Lung (tissue), 12 donors: ENCODE results near the gene PPIP5K2. TPM values are rescaled to one million over a fixed set of nuclear protein-coding genes. Genes with fewer than 3 reads are reported as not detected.

Experiments used
- ATAC-seq: fragments of 200-7000 bp; cut with Tn5 transposase; one replicate; pipeline ENCODE4 v1.9.1; 2020; ENCODE audit warnings: moderate number of reproducible peaks; ENCODE audit not compliant: insufficient read depth, low FRiP score
- DNase-seq, 3 donors: peaks; one replicate each; pipeline ENCODE4 v3.0.0-alpha.2; 2013 to 2017
- H3K27ac ChIP-seq, 2 donors: one replicate each; pipeline ENCODE4 v1.5.1; 2013; ENCODE audit warnings: mild to moderate bottlenecking in 2 of 2, moderate library complexity in 2 of 2, control low read depth in 1 of 2, inconsistent platforms in 1 of 2, low read depth in 1 of 2, low read length in 1 of 2
- H3K27me3 ChIP-seq, 3 donors: one replicate each; pipeline ENCODE4 v1.5.1; 2013; ENCODE audit warnings: low read length in 2 of 3; ENCODE audit not compliant: control insufficient read depth in 3 of 3, insufficient read depth in 3 of 3
- H3K36me3 ChIP-seq, 4 donors: one replicate each; pipeline ENCODE4 v1.5.1; 2013; ENCODE audit warnings: low read length in 4 of 4, mild to moderate bottlenecking in 1 of 4, moderate library complexity in 1 of 4; ENCODE audit not compliant: control insufficient read depth in 4 of 4, insufficient read depth in 4 of 4
- H3K4me1 ChIP-seq, 5 donors: one replicate each; pipeline ENCODE4 v1.5.1; 2013; ENCODE audit warnings: low read length in 5 of 5, mild to moderate bottlenecking in 2 of 5, moderate library complexity in 1 of 5; ENCODE audit not compliant: control insufficient read depth in 5 of 5, insufficient read depth in 5 of 5
- H3K4me3 ChIP-seq: one replicate; pipeline ENCODE4 v1.5.1; 2013; ENCODE audit warnings: mild to moderate bottlenecking, control low read depth, moderate library complexity
- H3K9ac ChIP-seq, 2 donors: one replicate each; pipeline ENCODE4 v1.5.1; 2013; ENCODE audit warnings: low read length in 2 of 2, control low read depth in 1 of 2; ENCODE audit not compliant: insufficient read depth in 1 of 2
- H3K9me3 ChIP-seq, 4 donors: one replicate each; pipeline ENCODE4 v1.5.1; 2013; ENCODE audit warnings: low read length in 3 of 4, mild to moderate bottlenecking in 1 of 4, moderate library complexity in 1 of 4; ENCODE audit not compliant: control insufficient read depth in 4 of 4, insufficient read depth in 3 of 4
- WGBS, 2 donors: extraction: QIAGEN DNeasy Blood & Tissue Kit; methylation state at CpG; one replicate each; pipeline ENCODE4 v1.1.7; 2013; 5-methylcytosine and 5-hydroxymethylcytosine counted together
- polyA plus RNA-seq, 2 donors: library from polyadenylated mRNA; stranded (reverse); fragments of 200-250 nt; gene quantifications; one replicate each; pipeline ENCODE4 v1.2.1, GENCODE V29; 2013
- total RNA-seq, 2 donors: library from RNA; depleted of rRNA in 1 of 2; stranded (reverse); fragments of >200 nt in 1 of 2; gene quantifications; one replicate each; pipeline ENCODE4 v1.2.1, GENCODE V29; 2014 to 2021
- TF ChIP-seq, protein P1 (sequence below): IDR thresholded peaks from 2 replicates; pipeline ENCODE4 v1.5.1; 2012; ENCODE audit warnings: mild to moderate bottlenecking; ENCODE audit errors: control extremely low read depth, extremely low read depth
- donor health status: control.
- donor health status: control.
- donor health status: Bipolar disorder and iron deficiency.
- donor health status: healthy.
- donor health status: DM: yes; HTN: yes; CAD: no.

Gene PPIP5K2
- total and polyA plus RNA-seq, 4 donors: 15.4 to 109 (median 33.5) TPM

DNA sequence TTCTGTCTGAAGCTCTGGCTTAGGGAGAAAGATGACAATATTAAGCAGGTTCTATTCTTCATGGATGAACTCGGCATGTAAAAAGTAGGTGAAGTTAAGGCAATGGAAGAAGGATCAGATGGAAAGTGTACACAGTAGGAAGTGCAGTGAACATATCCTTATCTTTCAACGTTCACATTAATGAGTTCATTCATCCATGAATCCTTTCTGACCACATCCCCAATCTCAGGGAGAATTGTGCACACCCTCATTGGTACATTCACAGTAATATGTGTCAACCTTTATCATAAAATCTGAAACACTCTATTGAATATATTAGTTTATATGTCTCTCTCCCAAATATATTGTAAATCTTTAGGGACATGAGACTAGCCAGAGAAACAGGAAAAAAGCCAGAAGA, 5.7 kb upstream of the PPIP5K2 start:
- no peaks in the 10 kb centered on the region for H3K9me3 ChIP-seq
- H3K9ac ChIP-seq: no peak overlapping the region
- no peak for ATAC-seq
- H3K4me3 ChIP-seq: no peak overlapping the region
- DNase-seq: no peak
- TF ChIP-seq, protein P1, sequence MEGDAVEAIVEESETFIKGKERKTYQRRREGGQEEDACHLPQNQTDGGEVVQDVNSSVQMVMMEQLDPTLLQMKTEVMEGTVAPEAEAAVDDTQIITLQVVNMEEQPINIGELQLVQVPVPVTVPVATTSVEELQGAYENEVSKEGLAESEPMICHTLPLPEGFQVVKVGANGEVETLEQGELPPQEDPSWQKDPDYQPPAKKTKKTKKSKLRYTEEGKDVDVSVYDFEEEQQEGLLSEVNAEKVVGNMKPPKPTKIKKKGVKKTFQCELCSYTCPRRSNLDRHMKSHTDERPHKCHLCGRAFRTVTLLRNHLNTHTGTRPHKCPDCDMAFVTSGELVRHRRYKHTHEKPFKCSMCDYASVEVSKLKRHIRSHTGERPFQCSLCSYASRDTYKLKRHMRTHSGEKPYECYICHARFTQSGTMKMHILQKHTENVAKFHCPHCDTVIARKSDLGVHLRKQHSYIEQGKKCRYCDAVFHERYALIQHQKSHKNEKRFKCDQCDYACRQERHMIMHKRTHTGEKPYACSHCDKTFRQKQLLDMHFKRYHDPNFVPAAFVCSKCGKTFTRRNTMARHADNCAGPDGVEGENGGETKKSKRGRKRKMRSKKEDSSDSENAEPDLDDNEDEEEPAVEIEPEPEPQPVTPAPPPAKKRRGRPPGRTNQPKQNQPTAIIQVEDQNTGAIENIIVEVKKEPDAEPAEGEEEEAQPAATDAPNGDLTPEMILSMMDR: no peak
- no peaks in the 10 kb centered on the region for H3K27me3 ChIP-seq
- WGBS, 2 donors: 70 to 87% methylated on average over 2 of the region's 2 CpGs
- no peaks in the 10 kb centered on the region for H3K36me3 ChIP-seq
- peaks cover 0 to 17% (median 4%) of the 10 kb centered on the region in 5 donors for H3K4me1 ChIP-seq
- no peak overlapping the region for H3K27ac ChIP-seq

DNA sequence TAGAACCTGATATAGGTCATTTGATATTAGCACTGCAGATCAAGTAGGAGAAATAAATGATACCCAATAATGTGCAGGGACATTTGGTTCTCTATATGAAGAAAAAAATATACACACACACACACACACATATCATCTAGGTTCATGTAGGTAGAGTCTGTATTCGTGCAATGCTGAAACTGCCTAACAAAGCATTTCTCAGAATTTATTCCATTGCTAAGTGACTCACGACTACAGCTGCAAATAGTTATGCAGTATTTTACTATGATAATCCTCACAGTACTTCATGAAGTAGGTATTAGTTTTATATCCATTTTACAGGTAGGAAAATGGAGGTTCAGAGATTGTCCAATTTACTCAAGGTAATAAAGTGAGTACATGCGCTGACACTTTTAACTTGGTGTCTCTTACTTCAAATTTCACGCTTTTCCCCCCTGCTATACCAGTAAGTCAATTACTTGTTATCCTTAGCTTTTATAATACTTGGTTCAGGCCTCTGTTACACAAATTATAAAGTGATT, 2.6 kb upstream of the PPIP5K2 start:
- peaks cover 0 to 2% (median 0%) of the 10 kb centered on the region in 4 donors for H3K36me3 ChIP-seq
- DNase-seq: no peak

DNA sequence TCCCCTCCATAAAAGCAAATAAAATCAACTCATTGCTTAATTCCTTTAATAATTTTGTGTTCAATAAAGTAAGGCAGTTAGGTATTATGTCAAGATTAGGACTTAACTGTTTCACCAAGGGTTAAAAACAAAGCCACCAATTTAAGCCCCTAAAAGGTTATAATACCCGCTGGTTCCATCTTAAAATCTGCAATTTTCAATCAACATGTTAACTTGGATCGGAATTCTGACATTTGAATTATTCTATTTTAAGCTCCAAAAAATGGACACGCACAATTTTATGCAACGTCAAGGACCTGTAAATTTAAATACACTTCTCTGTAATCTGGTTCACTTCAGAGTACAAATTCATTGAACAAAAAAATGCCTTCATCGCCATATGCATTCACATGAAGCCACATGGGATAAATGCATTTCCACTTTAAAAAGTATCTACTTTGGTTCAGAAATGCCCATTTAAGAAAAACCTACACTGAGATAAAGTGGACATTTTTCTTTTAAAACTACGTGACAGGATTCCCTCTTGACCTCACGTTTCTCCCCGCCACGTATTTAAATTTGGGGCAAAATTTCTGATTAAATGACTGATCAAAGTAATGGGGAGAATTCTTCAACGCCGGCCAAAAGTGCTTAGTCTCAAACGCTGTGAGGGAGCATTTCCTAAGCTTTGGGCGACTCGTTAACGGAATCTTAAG, 884 bp upstream of the PPIP5K2 start:
- H3K27me3 ChIP-seq: no peaks in the 10 kb centered on the region
- 1% methylated on average over 15 of the region's 15 CpGs for WGBS, 2 donors
- no peaks in the 10 kb centered on the region for H3K9me3 ChIP-seq
- DNase-seq (peak in 1 of 3 donors; percentile 67), ATAC-seq (peak; percentile 0)
- peak overlapping the region; percentile 99 for H3K4me3 ChIP-seq
- H3K9ac ChIP-seq: peak overlapping the region; percentile 90 to 92
- peak overlapping the region; percentile 97 to 98 for H3K27ac ChIP-seq
- peaks cover 0 to 5% (median 0%) of the 10 kb centered on the region in 4 donors for H3K36me3 ChIP-seq
- TF ChIP-seq, protein P1: no peak
- H3K4me1 ChIP-seq: peaks cover 0 to 38% (median 4%) of the 10 kb centered on the region in 5 donors

More for the DNA sequence above, 2.6 kb upstream of the PPIP5K2 start:
- WGBS, 2 donors: 68 to 78% methylated on average over 4 of the region's 4 CpGs
- Histone ChIP-seq H3K4me3 (no peak overlapping the region), H3K9me3 (no peaks in the 10 kb centered on the region), H3K27me3 (no peaks in the 10 kb centered on the region), H3K4me1 (peaks cover 0 to 36% (median 4%) of the 10 kb centered on the region in 5 donors), H3K27ac (no peak overlapping the region), H3K9ac (no peak overlapping the region)
- TF ChIP-seq, protein P1: no peak
- no peak for ATAC-seq
